HepG2 (cell line): ENCODE results near the gene MEGF11. TPM values are rescaled to one million over a fixed set of nuclear protein-coding genes. Genes with fewer than 3 reads are reported as not detected.

Experiments used
- ATAC-seq: fragments of 200-7000 bp; cut with Tn5 transposase; 3 replicates; pipeline ENCODE4 v1.9.1; 2020; ENCODE audit warnings: mild to moderate bottlenecking, moderate library complexity
- BruUV-seq: library from RNA; stranded (reverse); fragments of 400-500 nt; replicated peaks from 2 replicates; lab custom pipeline; 2021; lab: Mats Ljungman, UMichigan
- CTCF ChIA-PET: fragments of 300-600 bp; formaldehyde crosslinking; extraction: SDS; loops from one replicate; lab custom pipeline; 2021; ENCODE audit warnings: low total read pairs, inconsistent platforms, low intra/inter-chr PET ratio; lab: Yijun Ruan, JAX
- POLR2A ChIA-PET: fragments of 350-600 bp; sonication (Branson Sonifier 250); formaldehyde crosslinking; loops from one replicate; lab custom pipeline; 2020; ENCODE audit warnings: antibody characterized with exemption, inconsistent platforms; lab: Yijun Ruan, JAX
- DNase-seq: peaks from one replicate; pipeline ENCODE4 v3.0.0-alpha.2; 2015; ENCODE audit warnings: low spot score
- FAIRE-seq: peaks from 3 replicates; lab custom pipeline; 2011; peaks lifted over from hg19 to GRCh38; lab: Jason Lieb, UNC
- H2AFZ ChIP-seq: one replicate; pipeline ENCODE4 v1.6.1; 2011; ENCODE audit warnings: low read length, inconsistent platforms
- H3K27ac ChIP-seq: fragments of 300-600 bp; 3 replicates; pipeline ENCODE4 v1.8.0; 2011; ENCODE audit warnings: mixed run types, mild to moderate bottlenecking, mixed read lengths, low read length, inconsistent platforms; ENCODE audit not compliant: insufficient read depth; ENCODE audit errors: extremely low read length
- H3K27me3 ChIP-seq, 2 experiments: fragments of 200-600 bp in 1 of 2; 2 replicates in 1 of 2; 3 replicates in 1 of 2; pipeline versions ENCODE4 v1.6.0 to v1.8.0; 2011; ENCODE audit warnings: low read length in 2 of 2, mild to moderate bottlenecking in 2 of 2, moderate library complexity in 2 of 2, inconsistent platforms in 1 of 2; ENCODE audit not compliant: insufficient read depth in 2 of 2, control insufficient read depth in 1 of 2
- H3K36me3 ChIP-seq, 2 experiments: fragments of 200-600 bp in 1 of 2; replicated peaks in 1 of 2; 2 replicates in 1 of 2; 3 replicates in 1 of 2; pipeline versions ENCODE4 v1.5.1 to v1.8.0; 2011; ENCODE audit warnings: low read length in 2 of 2, inconsistent platforms in 1 of 2; ENCODE audit not compliant: insufficient read depth in 2 of 2, control insufficient read depth in 1 of 2
- H3K4me1 ChIP-seq: 2 replicates; pipeline ENCODE4 v1.5.1; 2012; ENCODE audit warnings: low read length, inconsistent platforms; ENCODE audit not compliant: insufficient read depth
- H3K4me2 ChIP-seq: 2 replicates; pipeline ENCODE4 v1.6.0; 2011; ENCODE audit warnings: low read depth, low read length, inconsistent platforms
- H3K4me3 ChIP-seq, 3 experiments: fragments of 200-600 bp in 1 of 3; sonication (generic), shearing (Covaris generic) in 1 of 3; replicated peaks in 1 of 3; 2 replicates each; pipeline ENCODE4 v1.5.1; 2011 to 2016; ENCODE audit warnings: low read length in 3 of 3, inconsistent platforms in 2 of 3, low read depth in 2 of 3, mild to moderate bottlenecking in 2 of 3, control low read depth in 1 of 3, mixed read lengths in 1 of 3; ENCODE audit not compliant: insufficient read depth in 1 of 3
- H3K79me2 ChIP-seq: one replicate; pipeline ENCODE4 v1.6.1; 2011; ENCODE audit warnings: low read length, inconsistent platforms; ENCODE audit not compliant: insufficient read depth
- H3K9ac ChIP-seq: 2 replicates; pipeline ENCODE4 v1.6.0; 2011; ENCODE audit warnings: mild to moderate bottlenecking, low read depth, low read length, inconsistent platforms; ENCODE audit not compliant: insufficient read depth
- H3K9me3 ChIP-seq: 2 replicates; pipeline ENCODE4 v1.5.1; 2012; ENCODE audit warnings: mild to moderate bottlenecking, low read length
- H4K20me1 ChIP-seq: 2 replicates; pipeline ENCODE4 v1.6.0; 2011; ENCODE audit warnings: inconsistent platforms, mild to moderate bottlenecking, low read length, moderate library complexity; ENCODE audit not compliant: insufficient read depth
- RAD51 ChIP-seq: fragments of 450-650 bp; IDR thresholded peaks from 2 replicates; pipeline ENCODE4 v1.6.1; 2016; ENCODE audit warnings: borderline replicate concordance
- TSC22D2 ChIP-seq: sonication (generic); formaldehyde crosslinking; IDR thresholded peaks from 2 replicates; pipeline ENCODE4 v1.5.1; 2020; ENCODE audit warnings: missing genetic modification reagents, mild to moderate bottlenecking, borderline replicate concordance
- ZBTB3 ChIP-seq: sonication (generic); formaldehyde crosslinking; IDR thresholded peaks from 2 replicates; pipeline ENCODE4 v1.4.0; 2020; ENCODE audit warnings: low read depth, mild to moderate bottlenecking, moderate library complexity, missing genetic modification reagents, borderline replicate concordance
- ZNF331 ChIP-seq: sonication (generic); formaldehyde crosslinking; IDR thresholded peaks from 2 replicates; pipeline ENCODE4 v1.4.0; 2020; ENCODE audit warnings: missing genetic modification reagents
- ZNF337 ChIP-seq: sonication (generic); formaldehyde crosslinking; IDR thresholded peaks from 2 replicates; pipeline ENCODE4 v1.5.1; 2020; ENCODE audit warnings: missing genetic modification reagents, low read depth, mild to moderate bottlenecking, borderline replicate concordance
- WGBS: methylation state at CpG from one replicate; pipeline ENCODE4 v1.1.6; 2017; ENCODE audit warnings: low lambda C conversion rate; 5-methylcytosine and 5-hydroxymethylcytosine counted together
- in situ Hi-C: cut with HindIII; loops from 2 replicates; pipeline ENCODE4 v1.10.0; 2017; ENCODE audit warnings: low pct_unique_long_range_greater_than_20kb; ENCODE audit not compliant: extremely low pct_ligation_motif_present
- intact Hi-C: fragments of 100-400 bp; cut with micrococcal nuclease; formaldehyde crosslinking; loops from one replicate; pipeline ENCODE4 v1.10.0; 2022; ENCODE audit not compliant: unreplicated experiment
- polyA plus RNA-seq, 8 experiments: library from polyadenylated mRNA; depleted of rRNA in 3 of 8; stranded (reverse) in 7 of 8; unstranded in 1 of 8; fragments of >200 nt; fragmentation: Illumina TruSeq in 4 of 8; extraction: Trizol in 4 of 8; gene quantifications; 2 replicates each; pipeline versions ENCODE4 v1.2.1 to v1.2.3, GENCODE V29; 2011 to 2016; ENCODE audit warnings: low read depth in 4 of 8, missing spikeins in 1 of 8, mixed read lengths in 1 of 8; ENCODE audit not compliant: insufficient read depth in 1 of 8
- total RNA-seq, 5 experiments: library from RNA; depleted of rRNA; stranded (reverse); fragments of >200 nt; fragmentation: Illumina TruSeq; extraction: Trizol; gene quantifications; 2 replicates each; pipeline ENCODE4 v1.2.3, GENCODE V29; 2016; ENCODE audit warnings: low read depth in 1 of 5
- TF ChIP-seq, protein P1 (sequence below): fragments of 450-650 bp; IDR thresholded peaks from 2 replicates; pipeline ENCODE4 v1.6.1; 2016
- TF ChIP-seq, protein P2 (sequence below): sonication (generic); formaldehyde crosslinking; IDR thresholded peaks from 2 replicates; pipeline ENCODE4 v1.8.1; 2023; ENCODE audit warnings: mild to moderate bottlenecking, missing genetic modification reagents
- TF ChIP-seq, protein P3 (sequence below): sonication (generic); formaldehyde crosslinking; IDR thresholded peaks from 2 replicates; pipeline ENCODE4 v1.4.0; 2020; ENCODE audit warnings: missing genetic modification reagents

Gene MEGF11
- total and polyA plus RNA-seq, 2 of the 13 experiments (the other 11 are each of a cell fraction or from before 2014, with no cell fraction given): not detected

DNA sequence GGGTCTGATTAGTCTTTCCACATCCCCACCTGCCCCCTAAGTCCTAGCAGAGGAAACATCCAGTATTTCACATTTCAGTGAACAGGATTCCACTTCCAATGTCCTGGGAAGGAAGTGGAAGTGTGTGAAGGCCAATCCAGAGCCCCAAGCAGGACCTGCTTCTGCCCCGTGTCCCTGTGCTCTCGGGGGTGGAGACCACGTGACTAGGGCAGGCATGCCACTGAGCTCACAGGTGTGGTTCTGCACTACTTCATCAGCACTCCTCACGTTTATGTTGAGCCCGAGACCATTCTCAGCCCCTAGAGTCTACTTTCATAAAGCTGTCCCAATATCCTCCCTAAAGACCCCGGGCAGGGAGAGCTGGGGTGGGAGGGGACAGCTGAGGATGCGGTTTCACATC, 299.9 kb downstream of the MEGF11 start:
- Histone ChIP-seq H2AFZ (no peak overlapping the region), H3K79me2 (no peaks in the 10 kb centered on the region), H3K27me3 (no peaks in the 10 kb centered on the region), H3K9me3 (no peaks in the 10 kb centered on the region), H3K27ac (no peak overlapping the region), H3K36me3 (no peaks in the 10 kb centered on the region), H3K4me3 (no peak overlapping the region), H3K4me2 (no peak overlapping the region), H3K4me1 (peaks cover 7% of the 10 kb centered on the region), H3K9ac (no peak overlapping the region), H4K20me1 (no peaks in the 10 kb centered on the region)
- intact Hi-C loops (no loop called here), in situ Hi-C loops (no loop called here)
- TF ChIP-seq ZBTB3: no peak
- peak; percentile 16; the same call in 1 of the 2 replicates for TF ChIP-seq RAD51
- no peak for TF ChIP-seq ZNF331 (CRISPR knock-in tag)
- TF ChIP-seq, protein P1, sequence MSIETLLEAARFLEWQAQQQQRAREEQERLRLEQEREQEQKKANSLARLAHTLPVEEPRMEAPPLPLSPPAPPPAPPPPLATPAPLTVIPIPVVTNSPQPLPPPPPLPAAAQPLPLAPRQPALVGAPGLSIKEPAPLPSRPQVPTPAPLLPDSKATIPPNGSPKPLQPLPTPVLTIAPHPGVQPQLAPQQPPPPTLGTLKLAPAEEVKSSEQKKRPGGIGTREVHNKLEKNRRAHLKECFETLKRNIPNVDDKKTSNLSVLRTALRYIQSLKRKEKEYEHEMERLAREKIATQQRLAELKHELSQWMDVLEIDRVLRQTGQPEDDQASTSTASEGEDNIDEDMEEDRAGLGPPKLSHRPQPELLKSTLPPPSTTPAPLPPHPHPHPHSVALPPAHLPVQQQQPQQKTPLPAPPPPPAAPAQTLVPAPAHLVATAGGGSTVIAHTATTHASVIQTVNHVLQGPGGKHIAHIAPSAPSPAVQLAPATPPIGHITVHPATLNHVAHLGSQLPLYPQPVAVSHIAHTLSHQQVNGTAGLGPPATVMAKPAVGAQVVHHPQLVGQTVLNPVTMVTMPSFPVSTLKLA: peak; percentile 62
- no peak for TF ChIP-seq TSC22D2 (CRISPR knock-in tag)
- TF ChIP-seq, protein P2, sequence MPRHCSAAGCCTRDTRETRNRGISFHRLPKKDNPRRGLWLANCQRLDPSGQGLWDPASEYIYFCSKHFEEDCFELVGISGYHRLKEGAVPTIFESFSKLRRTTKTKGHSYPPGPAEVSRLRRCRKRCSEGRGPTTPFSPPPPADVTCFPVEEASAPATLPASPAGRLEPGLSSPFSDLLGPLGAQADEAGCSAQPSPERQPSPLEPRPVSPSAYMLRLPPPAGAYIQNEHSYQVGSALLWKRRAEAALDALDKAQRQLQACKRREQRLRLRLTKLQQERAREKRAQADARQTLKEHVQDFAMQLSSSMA (CRISPR knock-in tag): no peak
- TF ChIP-seq, protein P3, sequence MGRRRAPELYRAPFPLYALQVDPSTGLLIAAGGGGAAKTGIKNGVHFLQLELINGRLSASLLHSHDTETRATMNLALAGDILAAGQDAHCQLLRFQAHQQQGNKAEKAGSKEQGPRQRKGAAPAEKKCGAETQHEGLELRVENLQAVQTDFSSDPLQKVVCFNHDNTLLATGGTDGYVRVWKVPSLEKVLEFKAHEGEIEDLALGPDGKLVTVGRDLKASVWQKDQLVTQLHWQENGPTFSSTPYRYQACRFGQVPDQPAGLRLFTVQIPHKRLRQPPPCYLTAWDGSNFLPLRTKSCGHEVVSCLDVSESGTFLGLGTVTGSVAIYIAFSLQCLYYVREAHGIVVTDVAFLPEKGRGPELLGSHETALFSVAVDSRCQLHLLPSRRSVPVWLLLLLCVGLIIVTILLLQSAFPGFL: no peak
- no peak for TF ChIP-seq ZNF337 (CRISPR knock-in tag)
- WGBS: 6% methylated on average over 2 of the region's 7 CpGs
- ChIA-PET POLR2A (no interaction called here), CTCF (no interaction called here)
- ATAC-seq: no peak
- no peak for DNase-seq
- no peak for FAIRE-seq
- BruUV-seq: no TSS peak
